AG10803 (cell line): ENCODE data around the gene PCLAF.

ENCODE experiments used
- DNase-seq: peaks from one replicate; pipeline ENCODE4 v3.0.0; 2010; ENCODE audit warnings: low read depth
- H3K4me3 ChIP-seq: 2 replicates; pipeline ENCODE4 v1.5.1; 2011; ENCODE audit warnings: mild to moderate bottlenecking, low read length, control low read depth
- TF ChIP-seq, protein P1 (sequence below): conservative IDR thresholded peaks from 2 replicates; pipeline ENCODE4 v1.5.1; 2011; ENCODE audit warnings: mild to moderate bottlenecking, low read length, control low read depth, inconsistent platforms

Gene PCLAF, protein sequence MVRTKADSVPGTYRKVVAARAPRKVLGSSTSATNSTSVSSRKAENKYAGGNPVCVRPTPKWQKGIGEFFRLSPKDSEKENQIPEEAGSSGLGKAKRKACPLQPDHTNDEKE

DNA sequence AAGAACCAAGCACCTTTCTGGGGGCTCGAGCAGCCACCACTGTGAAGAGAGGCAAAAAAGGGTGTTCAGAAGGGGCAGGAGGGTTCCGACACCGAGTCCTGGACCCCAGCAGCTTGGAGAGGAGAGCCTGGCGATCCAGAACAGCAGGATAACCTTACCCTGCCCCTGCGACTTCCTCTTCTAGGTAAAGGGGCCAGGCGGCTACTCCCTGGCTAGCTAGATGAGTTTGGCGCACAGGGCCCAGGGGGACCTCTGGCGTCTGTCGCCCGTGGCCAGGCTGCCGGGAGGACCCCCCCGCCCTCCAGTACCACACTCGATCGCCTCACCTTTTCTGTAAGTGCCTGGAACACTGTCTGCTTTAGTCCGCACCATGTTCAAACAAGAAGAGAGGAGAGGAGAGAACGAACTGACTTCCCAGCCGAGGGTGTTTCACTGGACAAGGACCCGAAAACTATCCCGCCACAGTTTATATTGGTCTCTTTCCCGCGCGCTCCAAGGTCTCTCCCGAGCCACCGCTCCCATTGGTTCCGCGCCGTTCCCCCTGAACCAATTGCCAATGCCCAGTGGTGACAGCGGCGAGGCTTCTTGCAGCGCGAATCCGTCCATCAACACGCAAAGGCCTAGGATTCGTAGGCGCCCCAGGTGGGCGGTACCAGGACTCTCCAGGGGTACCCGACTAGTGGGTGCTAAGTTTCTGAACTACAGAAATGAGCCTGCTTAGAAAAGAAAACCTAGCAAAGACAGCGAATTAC is at the start of gene PCLAF:
Gene PCLAF, minus strand, starts transcription at position 442 of the 752 bp plus-strand sequence. Its CDS starts 70 bp downstream, at position 372.
- H3K4me3 ChIP-seq: peak within 1 kb of the TSS; percentile 79
- peak; percentile 93 for DNase-seq
- TF ChIP-seq, protein P1, sequence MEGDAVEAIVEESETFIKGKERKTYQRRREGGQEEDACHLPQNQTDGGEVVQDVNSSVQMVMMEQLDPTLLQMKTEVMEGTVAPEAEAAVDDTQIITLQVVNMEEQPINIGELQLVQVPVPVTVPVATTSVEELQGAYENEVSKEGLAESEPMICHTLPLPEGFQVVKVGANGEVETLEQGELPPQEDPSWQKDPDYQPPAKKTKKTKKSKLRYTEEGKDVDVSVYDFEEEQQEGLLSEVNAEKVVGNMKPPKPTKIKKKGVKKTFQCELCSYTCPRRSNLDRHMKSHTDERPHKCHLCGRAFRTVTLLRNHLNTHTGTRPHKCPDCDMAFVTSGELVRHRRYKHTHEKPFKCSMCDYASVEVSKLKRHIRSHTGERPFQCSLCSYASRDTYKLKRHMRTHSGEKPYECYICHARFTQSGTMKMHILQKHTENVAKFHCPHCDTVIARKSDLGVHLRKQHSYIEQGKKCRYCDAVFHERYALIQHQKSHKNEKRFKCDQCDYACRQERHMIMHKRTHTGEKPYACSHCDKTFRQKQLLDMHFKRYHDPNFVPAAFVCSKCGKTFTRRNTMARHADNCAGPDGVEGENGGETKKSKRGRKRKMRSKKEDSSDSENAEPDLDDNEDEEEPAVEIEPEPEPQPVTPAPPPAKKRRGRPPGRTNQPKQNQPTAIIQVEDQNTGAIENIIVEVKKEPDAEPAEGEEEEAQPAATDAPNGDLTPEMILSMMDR: no peak

DNA sequence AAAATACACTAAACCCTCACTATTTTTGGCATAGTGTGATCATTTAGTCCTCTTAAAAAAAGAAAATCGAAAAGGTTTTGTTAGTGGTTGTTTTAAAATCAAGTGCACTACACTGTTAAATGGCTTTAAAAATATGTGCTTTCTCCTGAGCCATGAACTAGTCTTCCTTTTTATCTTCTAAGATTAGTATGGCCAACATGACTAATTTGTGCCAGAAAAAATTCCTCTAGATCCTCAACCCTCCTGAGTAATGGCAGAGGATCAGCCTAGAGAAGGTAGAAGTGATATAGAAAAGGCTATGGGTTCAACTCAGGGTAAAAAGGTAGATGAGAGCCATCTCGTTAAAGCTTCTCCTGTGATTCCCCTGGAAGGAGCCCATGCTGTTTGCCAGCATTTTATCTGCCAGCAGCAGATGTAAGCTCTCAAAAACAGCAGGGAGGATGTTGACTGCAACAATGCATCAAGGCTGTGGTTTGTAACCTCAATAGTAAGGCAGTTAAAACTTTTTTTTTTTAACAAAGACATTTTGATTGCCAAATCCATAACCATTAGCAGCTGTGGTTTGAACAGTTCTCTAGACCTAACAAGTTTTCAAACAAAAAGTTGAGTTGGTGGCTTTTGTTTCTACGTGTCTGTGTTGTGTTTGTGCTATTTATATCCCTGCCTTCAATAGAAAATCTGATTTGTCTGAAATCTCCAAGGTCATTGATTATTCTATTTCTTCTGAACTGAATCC is 48.9 kb upstream of the PCLAF start:
- DNase-seq: peak; percentile 96
- H3K4me3 ChIP-seq: 0 out of 2 replicates have a peak overlapping the region, but pooled peaks have one; percentile 8
- TF ChIP-seq, protein P1: no peak

DNA sequence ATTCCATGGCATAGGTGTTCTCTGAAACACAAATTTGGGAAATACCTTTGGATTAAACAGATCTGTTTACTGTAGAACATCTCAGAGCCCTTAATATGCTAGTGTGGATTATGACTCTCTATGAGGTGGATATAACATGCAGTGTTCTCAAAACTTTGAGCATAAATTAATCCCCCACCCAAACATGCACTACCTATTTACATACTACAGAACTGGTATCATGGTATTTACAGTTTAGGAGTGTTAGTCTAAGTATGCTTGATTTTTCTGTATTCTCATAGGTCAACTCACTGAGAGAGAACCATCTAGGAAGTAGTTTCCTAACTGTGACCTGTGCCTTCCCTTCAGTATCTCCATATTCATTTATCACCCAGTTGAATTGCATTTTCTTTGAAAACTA is 48.2 kb upstream of the PCLAF start:
- TF ChIP-seq, protein P1: no peak
- DNase-seq: no peak
- no peak overlapping the region for H3K4me3 ChIP-seq

DNA sequence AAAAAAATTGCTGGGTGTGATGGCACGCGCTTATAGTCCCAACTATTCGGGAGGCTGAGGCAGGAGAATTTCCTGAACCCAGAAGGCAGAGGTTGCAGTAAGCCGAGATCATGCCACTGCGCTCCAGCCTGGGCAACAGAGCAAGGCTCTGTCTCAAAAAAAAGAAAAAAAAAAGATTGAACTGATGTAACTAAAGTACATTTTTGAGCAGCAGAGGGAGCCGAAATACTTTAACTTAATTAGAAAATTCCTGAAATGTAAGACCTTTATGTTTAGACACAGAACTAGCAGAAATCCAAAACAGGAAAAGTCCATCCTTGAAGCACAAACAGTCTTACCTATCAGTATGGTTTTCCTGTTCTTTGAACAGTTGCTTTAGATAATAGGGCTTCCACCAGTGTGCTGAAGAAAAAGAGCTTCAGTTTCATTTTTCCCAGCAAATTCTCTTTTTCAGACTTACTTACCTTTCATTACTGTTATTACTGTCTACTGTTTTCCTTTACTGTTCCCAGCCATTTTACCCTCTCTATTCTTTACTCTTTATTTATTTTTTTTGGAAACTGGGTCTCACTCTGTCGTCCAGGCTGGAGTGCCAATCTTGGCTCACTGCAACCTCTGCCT is 45.7 kb upstream of the PCLAF start:
- TF ChIP-seq, protein P1: peak; percentile 46
- peak; percentile 61 for DNase-seq

DNA sequence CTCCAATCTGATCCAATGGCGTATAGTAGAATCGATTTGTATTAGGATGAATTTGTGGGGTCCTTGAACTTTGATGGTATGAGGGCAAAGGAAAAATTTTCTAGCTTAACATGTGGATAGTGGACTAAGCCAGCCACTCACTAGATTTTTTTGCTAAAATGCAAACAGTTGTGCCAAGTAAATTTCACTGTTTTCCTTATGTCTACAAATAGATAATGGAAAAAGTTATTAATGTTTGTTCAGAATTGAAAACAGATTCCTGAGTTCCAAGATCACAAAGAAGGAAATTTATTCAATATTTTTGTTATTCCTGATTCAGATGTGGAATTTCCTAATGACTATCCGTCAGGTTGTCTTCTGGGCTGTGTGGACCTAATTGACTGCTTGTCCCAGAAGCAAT is 44.0 kb upstream of the PCLAF start:
- no peak overlapping the region for H3K4me3 ChIP-seq
- DNase-seq: no peak
- TF ChIP-seq, protein P1: no peak

More for the DNA sequence above, 45.7 kb upstream of the PCLAF start:
- no peak overlapping the region for H3K4me3 ChIP-seq

DNA sequence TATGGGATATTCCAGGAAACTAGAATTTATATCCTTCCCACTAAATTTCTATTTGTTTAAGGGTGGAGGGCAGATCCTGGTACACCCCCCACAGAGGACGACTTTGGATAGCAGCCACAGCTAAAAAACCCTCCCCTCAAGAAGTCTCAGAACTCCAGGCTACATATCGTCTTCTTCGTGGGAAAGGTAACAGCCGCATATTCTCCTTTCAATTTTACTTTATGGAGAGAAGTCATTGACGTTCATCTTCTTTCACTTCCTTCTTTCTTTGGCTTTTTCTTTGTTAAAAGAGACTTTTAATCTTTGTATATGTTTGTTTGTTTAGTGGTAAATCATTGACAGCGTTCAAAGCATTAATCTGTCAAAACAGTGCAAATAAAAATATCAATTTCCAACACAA is 42.7 kb upstream of the PCLAF start:
- TF ChIP-seq, protein P1: no peak
- no peak overlapping the region for H3K4me3 ChIP-seq
- no peak for DNase-seq
